Esophagus squamous epithelium (tissue), 5 donors: ENCODE results near the gene ZNF273. TPM values are rescaled to one million over a fixed set of nuclear protein-coding genes. Genes with fewer than 3 reads are reported as not detected.

ENCODE experiments used
- DNase-seq: peaks from one replicate; lab custom pipeline; 2025; lab: John Stamatoyannopoulos, UW
- H3K27ac ChIP-seq, 4 donors: fragments of 200-600 bp; sonication (generic); one replicate each; pipeline ENCODE4 v1.5.1; 2016 to 2019; ENCODE audit warnings: mild to moderate bottlenecking in 1 of 4
- H3K27me3 ChIP-seq, 4 donors: fragments of 200-600 bp; sonication (generic); 1 replicate in 3 of 4; 2 replicates in 1 of 4; pipeline versions ENCODE4 v1.5.1 to v1.6.0; 2017 to 2021; ENCODE audit warnings: antibody characterized with exemption in 1 of 4
- H3K36me3 ChIP-seq, 3 donors: fragments of 200-600 bp; sonication (generic); one replicate each; pipeline ENCODE4 v1.5.1; 2016 to 2019
- H3K4me1 ChIP-seq, 3 donors: fragments of 200-600 bp; sonication (generic); one replicate each; pipeline ENCODE4 v1.5.1; 2017 to 2019
- H3K4me3 ChIP-seq, 4 donors: fragments of 200-600 bp; sonication (generic); 1 replicate in 3 of 4; 2 replicates in 1 of 4; pipeline ENCODE4 v1.5.1; 2016 to 2019; ENCODE audit warnings: mild to moderate bottlenecking in 2 of 4, moderate library complexity in 1 of 4
- H3K9me3 ChIP-seq, 3 donors: fragments of 200-600 bp; sonication (generic); one replicate each; pipeline ENCODE4 v1.5.1; 2016 to 2019
- CTCF ChIP-seq, 6 experiments: fragments of 450-650 bp in 4 of 6; fragments of 200-600 bp in 2 of 6; sonication (generic) in 2 of 6; IDR thresholded peaks; one replicate each; pipeline ENCODE4 v1.5.1; 2016 to 2019; ENCODE audit warnings: antibody characterized with exemption in 6 of 6, mild to moderate bottlenecking in 4 of 6, moderate library complexity in 4 of 6
- POLR2A ChIP-seq, 4 donors: fragments of 450-650 bp; IDR thresholded peaks; one replicate each; pipeline ENCODE4 v1.6.1; 2017; ENCODE audit warnings: antibody characterized with exemption in 4 of 4, mild to moderate bottlenecking in 4 of 4, moderate library complexity in 3 of 4
- WGBS, 2 donors: methylation state at CpG; one replicate each; pipeline ENCODE4 v1.1.5; 2018; 5-methylcytosine and 5-hydroxymethylcytosine counted together
- intact Hi-C: fragments of 100-400 bp; cut with DNase I; formaldehyde crosslinking; loops from one replicate; pipeline ENCODE4 v1.15.0; 2022
- total RNA-seq, 4 donors: library from RNA; depleted of rRNA; stranded (reverse); fragments of >200 nt; gene quantifications; one replicate each; pipeline ENCODE4 v1.1.0, GENCODE V29; 2016
- donor health status: DM: yes; HTN: yes; CAD: no.

ZNF273 gene
- total RNA-seq, 4 donors from 2014 or later = 8.0 to 43.3 (median 14.0) TPM

- intact Hi-C loops = no loop called here
- H3K9me3 ChIP-seq = peaks cover 0 to 21% (median 0%) of the 10 kb centered on the region in 3 donors
- H3K4me1 ChIP-seq = peaks cover 5 to 35% (median 9%) of the 10 kb centered on the region in 3 donors
- no peak for DNase-seq
- WGBS, 2 donors = 92 to 93% methylated on average over 7 to 17 of the region's 17 CpGs
- no peaks in the 10 kb centered on the region for H3K27me3 ChIP-seq
- no peak overlapping the region for H3K27ac ChIP-seq
- no peak overlapping the region for H3K4me3 ChIP-seq
- peaks cover 0 to 2% (median 0%) of the 10 kb centered on the region in 3 donors for H3K36me3 ChIP-seq
- TF ChIP-seq CTCF (IDR thresholded peaks at IDR 0.05) = no peak
- TF ChIP-seq POLR2A (IDR thresholded peaks at IDR 0.05) = no peak
Measured at GRCh38 chr7:64879800-64880199, 23.3 kb upstream of the ZNF273 start.

- Histone ChIP-seq H3K4me3 (no peak overlapping the region), H3K4me1 (peaks cover 5 to 35% (median 9%) of the 10 kb centered on the region in 3 donors), H3K9me3 (peaks cover 0 to 21% (median 0%) of the 10 kb centered on the region in 3 donors), H3K27ac (no peak overlapping the region), H3K36me3 (peaks cover 0 to 6% (median 0%) of the 10 kb centered on the region in 3 donors), H3K27me3 (no peaks in the 10 kb centered on the region)
- TF ChIP-seq POLR2A (IDR thresholded peaks at IDR 0.05) (no peak), CTCF (IDR thresholded peaks at IDR 0.05) (no peak)
- intact Hi-C loops = no loop called here
- WGBS, 2 donors = 97 to 98% methylated on average over 13 of the region's 38 CpGs
- DNase-seq = no peak
Measured at GRCh38 chr7:64880322-64881297, 22.5 kb upstream of the ZNF273 start.

- WGBS, 2 donors = 63 to 89% methylated on average over 5 to 16 of the region's 26 CpGs
Measured at GRCh38 chr7:64881461-64882287, 21.4 kb upstream of the ZNF273 start.

GRCh38 chr7:64882341-64883112 is 20.5 kb upstream of the ZNF273 start:
- Histone ChIP-seq H3K9me3 (peaks cover 0 to 21% (median 0%) of the 10 kb centered on the region in 3 donors), H3K27me3 (no peaks in the 10 kb centered on the region), H3K27ac (peak overlapping the region; percentile 50 to 86 (median 80)), H3K4me3 (peak overlapping the region; percentile 54 to 73 (median 60)), H3K4me1 (peaks cover 5 to 33% (median 7%) of the 10 kb centered on the region in 3 donors), H3K36me3 (peaks cover 0 to 6% (median 0%) of the 10 kb centered on the region in 3 donors)
- no peak for DNase-seq
- TF ChIP-seq CTCF (IDR thresholded peaks at IDR 0.05) (no peak), POLR2A (IDR thresholded peaks at IDR 0.05) (no peak)
- WGBS, 2 donors = 17 to 34% methylated on average over 4 to 10 of the region's 55 CpGs
- intact Hi-C loops = no loop called here

More at GRCh38 chr7:64881461-64882287, 21.4 kb upstream of the ZNF273 start:
- TF ChIP-seq POLR2A (IDR thresholded peaks at IDR 0.05) = no peak
- TF ChIP-seq CTCF (IDR thresholded peaks at IDR 0.05) = no peak
- DNase-seq = no peak
- intact Hi-C loops = no loop called here
- H3K9me3 ChIP-seq = peaks cover 0 to 21% (median 0%) of the 10 kb centered on the region in 3 donors
- no peaks in the 10 kb centered on the region for H3K27me3 ChIP-seq
- H3K4me1 ChIP-seq = peaks cover 5 to 35% (median 9%) of the 10 kb centered on the region in 3 donors
- peak overlapping the region; percentile 54 to 73 (median 60) for H3K4me3 ChIP-seq
- peaks cover 0 to 6% (median 0%) of the 10 kb centered on the region in 3 donors for H3K36me3 ChIP-seq
- H3K27ac ChIP-seq = peak overlapping the region; percentile 50 to 86 (median 80)
